HG03442 (cell line): ENCODE measurements around the gene ACVR1B.
A peak's percentile ranks its signal among the peaks of the same experiment; 100 is the strongest.

Experiments
- ATAC-seq: cut with Tn5 transposase; IDR thresholded peaks from one replicate; pipeline ENCODE4 v1.9.1; 2021; ENCODE audit warnings: mild to moderate bottlenecking, moderate library complexity; ENCODE audit not compliant: unreplicated experiment

Gene ACVR1B

DNA sequence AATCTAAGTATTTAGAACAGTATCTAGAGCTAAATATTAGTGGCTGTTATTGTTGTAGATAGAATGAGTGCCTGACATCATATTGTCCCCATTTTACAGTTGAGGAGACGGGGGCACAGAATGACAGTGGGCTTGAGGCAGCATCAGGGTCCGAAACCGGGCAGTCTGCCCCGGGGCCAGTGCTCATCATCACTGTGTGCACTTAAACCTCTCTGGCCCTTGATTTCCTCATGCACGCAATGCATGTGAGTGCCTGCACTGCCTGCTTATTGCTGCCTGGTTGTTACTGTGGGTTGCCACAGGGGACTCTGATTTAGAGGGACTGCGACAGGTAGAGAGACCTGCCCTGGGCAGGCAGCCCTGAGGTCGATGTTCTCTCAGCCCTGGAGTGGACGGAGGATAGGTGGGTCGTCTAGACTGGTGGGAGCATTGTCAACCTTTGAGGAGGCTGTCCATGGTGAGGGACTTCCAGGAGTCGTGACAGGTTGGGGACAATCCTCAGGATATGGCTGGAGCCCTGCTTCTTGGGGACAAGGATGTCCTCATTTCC is 34.4 kb upstream of the ACVR1B start:
- no peak for ATAC-seq

DNA sequence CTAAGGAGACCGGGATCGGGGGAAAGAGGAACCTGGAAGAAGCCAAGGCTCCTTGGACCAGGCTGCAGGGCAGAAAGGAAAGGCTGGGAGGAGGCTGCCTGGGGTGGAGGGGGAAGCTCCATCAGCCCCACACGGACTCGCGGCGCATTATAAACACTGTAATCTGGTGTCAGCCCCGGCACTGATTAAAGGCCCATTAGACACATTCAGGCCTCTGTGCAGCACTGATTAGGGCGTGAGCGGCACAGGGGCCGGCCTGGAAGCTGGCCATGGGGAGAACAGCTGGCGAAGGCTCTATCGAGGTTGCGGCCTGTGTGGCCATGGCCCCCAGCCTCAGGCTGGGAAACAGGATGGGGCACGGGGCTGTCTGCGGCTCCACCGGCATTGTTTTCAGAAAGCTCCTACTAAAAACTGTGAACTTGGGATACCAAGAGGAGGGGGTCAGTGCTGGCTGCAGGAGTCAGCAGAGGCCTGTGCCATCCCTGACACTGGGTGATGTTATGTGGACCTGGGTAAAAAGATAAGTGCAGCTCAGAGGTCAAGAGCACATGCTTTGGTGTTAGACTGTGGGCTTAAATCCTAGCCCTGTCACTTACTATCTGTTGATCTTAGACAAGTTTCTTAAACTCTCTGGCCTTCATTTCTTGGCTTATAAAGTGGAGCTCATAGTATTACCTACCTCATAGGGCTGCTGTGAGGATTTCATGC is 33.6 kb upstream of the ACVR1B start:
- no peak for ATAC-seq

DNA sequence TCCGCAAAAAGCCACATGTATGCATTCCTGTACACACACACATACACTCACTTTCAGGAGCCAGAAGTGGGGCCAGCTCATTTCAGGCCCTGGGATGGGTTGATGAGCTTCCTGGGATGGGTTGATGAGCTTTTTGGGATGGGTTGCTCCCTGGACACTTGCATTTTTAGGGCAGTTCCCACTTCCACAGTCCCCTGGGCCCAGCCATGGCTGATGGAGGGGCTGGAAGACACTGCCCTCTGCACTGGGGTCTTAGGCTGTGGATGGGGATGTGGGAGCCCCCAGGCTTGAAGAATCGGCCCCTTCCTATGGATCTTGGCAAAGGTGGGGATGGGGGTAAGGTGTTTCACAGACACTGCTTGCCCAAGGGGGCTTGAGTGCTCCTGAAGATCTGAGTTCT is 31.5 kb upstream of the ACVR1B start:
- ATAC-seq = no peak

DNA sequence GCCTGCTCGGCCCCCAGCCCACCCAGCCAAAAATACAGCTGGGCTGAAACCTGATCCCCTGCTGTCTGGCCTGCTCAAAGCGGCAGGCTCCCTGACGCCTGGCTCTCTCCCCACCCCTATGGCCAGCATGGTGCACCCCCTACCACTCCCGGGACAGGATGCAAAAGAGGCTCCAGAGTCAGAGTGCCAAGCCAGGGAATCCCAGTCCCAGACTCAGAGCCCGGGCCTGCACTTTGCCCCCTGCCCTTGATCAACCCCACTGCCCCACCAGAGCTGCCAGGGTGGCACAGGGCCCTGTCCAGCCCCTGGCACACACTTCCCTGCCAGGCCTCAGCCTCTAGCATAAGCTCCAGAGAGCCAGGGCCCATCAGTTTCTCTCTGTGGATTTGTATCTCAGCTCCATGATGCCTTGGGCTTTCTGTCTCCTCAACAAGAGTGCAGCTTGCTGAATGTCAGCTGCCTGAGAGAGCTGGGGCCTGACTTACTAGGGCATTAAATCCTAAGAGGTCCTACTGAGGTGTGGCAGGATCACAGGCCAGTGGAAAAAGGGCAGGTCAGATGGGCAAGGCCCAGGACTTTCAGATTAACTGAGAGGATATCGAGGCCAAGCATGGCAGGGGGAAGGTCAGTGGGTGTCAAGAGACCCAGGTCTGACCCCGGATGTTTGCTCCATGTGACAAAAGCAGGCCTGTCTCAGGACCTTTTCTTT is 30.3 kb upstream of the ACVR1B start:
- no peak for ATAC-seq

DNA sequence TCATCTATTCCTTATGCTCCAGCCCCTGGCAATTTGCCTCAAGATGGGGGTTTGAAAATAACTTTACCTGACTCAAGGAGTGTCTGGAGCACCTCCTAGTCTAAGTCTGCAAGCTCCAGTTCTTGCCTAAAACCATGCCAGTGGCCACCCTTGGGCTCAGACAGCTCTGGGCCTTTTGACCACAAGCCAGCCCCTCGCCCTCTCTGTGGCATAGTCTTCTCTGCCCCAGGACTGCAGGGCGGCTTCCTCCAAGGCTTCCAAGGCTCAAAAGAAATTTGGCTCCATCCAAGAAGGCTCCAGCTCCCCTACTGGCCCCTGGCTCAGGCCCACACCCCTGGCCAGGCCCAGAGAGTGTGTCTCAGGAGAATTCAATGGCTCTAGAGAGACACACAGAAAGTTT is 29.4 kb upstream of the ACVR1B start:
- ATAC-seq = no peak

DNA sequence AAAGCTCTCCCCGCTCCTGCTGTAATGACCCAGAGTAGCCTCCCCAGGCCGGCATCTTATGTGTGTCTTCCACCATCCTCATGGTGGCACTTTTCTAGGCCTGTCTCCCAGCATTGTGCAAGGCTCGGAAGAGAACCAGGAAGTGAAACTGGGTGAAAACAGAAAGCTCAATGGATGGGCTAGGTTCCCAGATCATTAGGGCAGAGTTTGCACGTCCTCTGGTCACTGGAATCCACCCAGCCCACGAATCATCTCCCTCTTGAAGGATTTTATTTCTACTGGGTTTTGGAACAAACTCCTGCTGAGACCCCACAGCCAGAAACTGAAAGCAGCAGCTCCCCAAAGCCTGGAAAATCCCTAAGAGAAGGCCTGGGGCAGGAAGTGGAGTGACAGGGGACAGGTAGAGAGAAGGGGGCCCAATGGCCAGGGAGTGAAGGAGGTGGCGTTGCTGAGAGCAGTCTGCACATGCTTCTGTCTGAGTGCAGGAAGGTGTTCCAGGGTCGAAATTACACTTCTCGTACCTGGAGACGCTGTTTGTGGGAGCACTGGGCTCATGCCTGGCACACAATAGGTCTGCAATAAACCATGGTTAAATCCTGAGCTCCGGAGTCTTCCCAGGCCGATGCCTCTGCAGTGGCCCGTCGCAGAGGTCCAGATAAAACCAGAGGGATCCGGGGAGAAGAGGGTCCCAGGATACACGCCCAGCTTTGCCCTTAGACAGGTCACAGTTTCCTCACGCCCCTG is 28.6 kb upstream of the ACVR1B start:
- no peak for ATAC-seq

DNA sequence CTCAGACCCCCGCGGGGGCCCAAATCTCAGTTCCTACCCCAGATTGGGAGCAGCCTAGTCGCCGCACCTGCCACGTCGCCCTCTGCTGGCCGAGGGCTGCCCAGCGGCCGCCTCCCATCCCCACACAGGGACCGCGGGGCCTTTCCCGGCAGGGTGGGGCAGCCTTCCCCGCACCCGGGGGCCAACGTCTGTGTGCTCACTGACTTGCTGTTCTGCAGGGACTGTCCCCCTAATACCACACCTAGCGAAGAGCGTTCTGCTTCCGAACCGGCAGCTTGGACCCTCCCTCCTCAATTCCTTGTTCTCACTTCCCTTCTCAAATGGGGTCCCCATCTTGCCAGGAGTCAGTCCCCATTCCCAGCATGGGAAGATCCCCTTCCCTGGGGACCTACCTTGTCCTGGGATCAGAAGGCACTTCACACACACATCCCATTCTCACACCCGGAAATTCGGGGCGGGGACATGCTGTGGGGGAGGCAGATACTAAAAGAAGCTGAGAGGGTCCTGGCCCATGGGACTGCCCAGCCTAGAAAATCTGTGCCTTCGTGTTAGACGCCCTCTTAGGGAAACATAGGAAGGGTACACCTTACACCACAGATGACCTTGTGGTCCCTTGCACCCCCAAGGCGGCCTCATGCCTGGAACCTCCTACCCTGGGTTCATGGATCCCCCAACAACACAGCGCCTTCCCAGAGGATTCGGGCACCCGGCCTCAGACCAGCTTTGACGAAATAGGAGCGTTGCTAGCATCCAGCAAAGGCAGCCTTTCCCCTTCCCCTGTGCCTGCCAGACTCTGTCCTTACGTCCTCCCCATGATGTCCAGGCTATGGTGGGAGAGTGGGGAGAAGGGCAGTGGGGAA is 27.8 kb upstream of the ACVR1B start:
- no peak for ATAC-seq

DNA sequence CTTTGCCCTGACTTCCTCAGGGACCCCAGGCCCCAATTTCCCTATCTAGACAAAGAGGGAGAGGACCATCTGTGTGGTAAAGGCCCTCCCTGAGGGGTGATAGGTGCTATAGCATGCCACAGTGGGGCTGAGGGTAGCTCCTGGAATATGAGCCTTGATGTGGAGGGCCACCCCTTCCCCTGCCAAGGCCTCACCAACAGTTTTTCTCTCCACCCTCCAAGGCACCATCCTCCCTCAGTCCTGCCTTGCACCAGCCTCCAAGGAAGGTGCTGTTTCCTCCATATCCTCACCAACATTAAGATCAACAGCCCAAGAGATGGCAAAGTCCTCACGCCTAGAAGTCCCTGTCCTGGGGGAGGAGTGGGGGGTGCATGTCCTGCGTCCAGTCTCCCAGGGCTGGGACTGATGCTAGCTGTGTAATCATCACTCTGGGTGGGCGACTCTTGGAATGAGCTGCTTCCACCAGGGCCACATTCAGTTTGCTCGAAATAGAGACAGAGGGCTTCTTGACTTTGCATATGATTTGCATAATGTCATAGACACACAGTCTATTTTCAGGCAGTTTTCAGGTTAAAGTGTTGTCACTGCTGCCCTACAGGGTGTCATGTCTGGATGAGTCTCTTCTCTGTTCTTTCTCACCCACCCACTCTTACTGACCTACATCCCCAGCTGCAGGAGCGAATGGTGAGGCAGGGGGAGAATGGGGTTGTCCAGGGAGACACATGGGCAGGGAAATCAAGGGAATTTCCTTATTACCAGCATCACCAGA is 26.8 kb upstream of the ACVR1B start:
- peak; percentile 48 for ATAC-seq

DNA sequence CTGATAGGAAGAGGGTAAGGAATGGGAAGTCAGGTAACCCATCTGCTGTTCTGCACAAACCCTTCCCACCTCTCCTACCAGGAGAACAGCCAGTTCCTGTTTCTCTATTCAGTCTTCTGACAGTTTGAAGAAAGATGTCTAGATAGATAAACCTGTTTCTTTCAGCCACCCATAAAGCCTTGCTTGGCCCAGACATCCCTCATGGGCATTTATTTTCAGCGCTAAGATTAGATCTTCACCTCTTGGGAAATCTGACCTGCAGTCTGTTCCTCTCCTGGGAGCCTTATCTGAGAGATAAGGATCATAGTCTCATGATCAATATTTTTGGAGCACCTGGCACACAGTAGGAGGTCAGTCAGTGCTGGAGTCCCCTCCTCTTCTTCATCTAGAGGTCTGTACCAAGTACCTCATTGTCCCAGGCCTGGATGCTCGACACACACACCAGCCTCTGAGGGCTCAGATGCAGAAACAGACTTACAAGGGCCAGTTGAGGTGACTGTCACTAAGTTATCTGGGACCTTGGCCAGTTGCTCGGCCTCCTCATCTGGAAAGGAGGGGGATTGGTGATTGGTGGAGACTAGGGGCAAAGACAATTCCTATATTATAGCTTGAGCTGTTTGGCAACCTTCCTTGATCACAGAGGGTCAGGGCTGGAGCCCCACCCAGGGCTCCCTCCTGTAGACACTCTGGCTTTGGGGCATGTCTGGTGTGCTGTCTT is 26.0 kb upstream of the ACVR1B start:
- no peak for ATAC-seq

DNA sequence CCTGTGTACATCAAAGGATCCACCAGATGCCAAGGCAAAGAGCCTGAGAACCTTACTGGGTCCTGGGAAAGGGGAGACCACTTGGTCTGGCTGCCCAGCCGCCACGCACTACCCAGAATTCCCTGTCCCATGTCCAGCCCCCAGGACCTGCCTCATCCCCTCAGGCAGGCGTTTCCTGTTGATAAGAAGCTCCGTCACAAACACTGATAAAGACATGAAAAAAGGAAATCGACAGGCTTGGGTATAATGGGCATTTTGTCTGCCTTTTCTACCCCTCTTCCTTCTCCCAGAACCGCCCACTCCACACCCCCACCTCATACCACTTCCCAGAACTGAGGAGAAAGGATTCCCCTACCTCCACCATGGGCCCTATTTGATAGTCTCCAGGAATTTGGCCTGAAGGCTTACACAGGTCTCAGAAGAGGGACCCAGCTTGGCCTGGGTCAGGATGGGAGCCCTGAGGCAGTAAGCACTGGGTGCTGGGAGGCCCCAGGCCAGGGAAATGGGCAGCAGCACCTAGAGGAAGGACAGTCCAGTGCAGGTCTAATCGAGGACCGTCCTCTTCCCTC is 25.4 kb upstream of the ACVR1B start:
- ATAC-seq = no peak

DNA sequence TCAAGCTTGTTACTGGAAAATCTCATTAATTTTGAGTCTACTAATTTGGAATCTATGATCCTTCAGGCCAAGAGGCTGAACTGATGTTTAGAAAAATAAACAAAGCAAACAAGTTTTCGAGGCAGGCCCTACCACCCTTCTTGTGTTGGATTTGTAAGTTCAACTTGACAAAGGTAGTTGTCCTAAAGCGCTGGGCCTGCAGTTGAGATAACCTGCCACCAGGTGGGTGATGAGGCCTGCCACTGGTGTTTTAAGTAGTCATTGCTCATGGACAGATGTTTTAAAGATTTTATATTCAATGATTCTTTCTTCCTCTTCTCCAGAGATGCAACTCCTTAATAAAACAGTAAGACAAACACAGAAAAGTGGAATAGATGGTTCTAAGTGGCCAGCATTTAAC is 24.8 kb upstream of the ACVR1B start:
- ATAC-seq = no peak

DNA sequence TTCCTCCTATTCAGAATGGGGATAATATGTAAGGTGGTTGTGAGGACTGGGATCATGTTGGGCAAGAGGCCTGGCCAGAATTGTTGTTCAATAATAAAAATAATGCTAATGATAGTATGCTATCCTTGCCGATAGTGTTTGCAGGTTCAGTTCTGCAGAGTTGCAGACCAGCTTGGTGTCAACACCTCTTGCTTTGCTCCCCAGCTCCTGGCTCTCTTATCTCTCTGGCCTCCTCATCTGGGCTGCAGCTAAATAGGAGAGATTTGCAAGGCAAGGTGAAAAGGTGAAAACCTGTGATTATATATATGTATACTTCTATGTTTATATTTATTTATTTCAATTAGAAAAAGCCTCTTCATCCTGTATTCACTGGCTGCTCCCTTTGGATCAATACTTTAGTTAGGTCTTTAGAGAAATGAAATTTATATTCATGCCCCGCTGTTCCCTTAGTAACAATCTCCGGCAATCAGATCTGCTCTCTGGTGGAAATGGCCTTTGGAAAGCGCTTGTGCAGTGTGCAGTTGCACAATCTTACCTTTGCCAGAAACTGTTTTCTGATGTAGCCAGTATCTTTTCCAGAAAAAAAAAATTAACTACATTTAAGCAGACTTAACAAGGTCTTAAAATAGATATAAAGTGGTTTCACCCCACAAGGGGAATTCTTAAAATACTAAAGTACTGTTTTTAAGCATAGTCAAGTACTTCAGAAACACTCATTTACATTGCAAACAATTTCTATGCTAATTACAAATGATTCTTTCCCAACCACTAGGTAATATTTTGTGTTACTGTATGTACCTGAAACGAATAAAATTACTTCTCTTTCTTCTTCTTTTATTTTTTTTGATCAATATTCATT is 19.1 kb upstream of the ACVR1B start:
- ATAC-seq = no peak

DNA sequence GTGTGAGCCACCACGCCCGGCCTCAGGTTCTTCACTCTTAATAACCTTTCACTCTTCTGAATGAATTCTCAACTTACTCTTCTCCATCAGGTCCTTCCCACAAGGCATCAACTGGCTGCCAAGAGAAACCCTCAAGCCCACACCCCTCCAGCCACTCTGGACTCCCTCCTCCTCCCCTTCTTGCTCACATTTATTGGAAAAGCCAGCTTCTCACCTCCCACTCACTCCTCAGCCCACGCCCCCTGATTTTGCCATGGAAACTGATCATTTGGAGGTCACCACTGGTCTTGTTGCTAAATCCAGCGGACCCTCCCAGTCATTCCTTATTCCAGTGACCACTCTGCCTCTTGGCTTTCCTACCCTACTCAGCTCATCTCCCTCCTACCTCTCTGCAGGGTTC is 17.4 kb upstream of the ACVR1B start:
- ATAC-seq = no peak

DNA sequence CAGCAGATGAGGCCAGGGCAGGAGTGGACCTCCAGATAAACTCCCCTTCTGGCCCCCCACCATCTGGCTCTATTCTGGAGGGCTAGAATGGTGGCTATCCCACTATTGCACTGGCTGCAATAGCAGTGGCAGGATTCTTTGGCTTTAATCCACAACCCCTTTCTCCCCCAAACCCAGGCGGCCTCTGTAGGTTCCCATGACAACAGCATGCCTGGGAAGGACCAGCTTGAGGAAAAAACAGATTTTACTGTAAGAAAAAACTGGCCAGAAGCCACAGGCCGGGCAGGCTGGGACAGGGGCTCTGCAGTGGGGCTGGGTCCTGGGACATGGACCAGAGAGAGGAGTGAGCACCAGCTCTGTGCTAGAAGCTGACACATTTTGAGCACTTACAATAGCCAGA is 13.6 kb upstream of the ACVR1B start:
- no peak for ATAC-seq

DNA sequence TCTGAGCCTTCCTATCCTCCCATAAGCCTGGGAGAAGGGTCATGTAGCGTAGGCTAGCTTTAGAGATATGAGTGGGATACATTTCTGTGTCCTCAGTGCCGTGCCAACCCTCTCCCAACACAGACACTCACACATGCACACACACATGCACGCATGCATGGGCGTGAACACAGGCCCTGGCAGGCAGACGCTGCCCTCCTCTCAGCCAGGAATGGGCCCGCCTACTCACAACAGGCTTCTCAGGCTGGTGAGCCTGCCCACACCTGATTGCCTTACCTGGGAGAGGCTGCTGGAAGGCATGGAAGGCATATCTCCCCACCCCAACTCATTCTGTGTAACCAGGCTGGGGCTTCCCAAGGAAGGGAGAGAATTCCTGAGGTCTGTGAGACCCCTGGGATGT is 12.8 kb upstream of the ACVR1B start:
- no peak for ATAC-seq

DNA sequence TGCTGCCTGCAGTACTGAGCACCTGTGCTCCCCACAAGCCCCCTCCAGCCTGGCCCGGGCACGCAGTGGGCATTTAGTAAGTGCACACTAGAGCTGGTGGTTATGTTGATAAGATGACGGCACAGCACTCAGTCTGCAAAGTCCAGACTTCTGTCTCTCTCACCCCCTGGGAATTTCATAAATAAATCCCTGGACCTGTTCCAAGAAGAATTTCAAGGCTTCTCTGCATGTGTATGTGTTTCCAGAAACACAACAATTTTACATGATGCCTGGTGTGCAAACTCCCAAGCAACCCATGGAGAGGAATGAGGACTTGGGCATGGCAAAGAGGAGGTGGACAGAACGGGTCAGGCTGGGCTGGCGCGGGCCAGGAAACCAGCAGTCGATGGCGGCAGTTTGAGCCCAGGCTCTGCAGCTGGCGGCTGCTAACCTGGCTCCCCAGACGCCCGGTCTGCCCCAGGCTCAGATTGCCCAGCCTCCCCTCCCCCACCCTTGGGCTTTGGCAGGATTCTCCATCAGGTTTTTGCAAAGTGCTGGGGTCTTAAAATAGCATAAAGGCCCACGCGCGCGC is 10.4 kb upstream of the ACVR1B start:
- no peak for ATAC-seq

DNA sequence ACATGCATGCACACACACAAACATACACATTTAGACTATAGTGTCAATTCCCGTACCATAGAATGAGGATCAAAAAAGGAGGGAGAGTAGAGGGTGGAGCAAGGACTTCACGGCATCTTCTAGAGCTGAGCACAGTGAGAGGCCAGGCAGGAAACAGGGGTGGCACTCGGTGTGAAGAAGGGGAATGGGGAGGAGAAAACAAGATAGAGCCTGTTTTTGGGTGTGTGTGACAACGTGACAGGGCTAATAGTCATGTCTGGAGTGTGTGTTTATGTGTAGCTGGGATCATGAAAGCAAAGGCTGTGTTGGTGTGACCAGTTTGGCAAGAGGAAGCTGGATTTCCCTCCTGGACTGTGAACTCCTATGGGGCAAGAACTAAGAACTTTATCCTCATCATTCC is 9.9 kb upstream of the ACVR1B start:
- no peak for ATAC-seq

DNA sequence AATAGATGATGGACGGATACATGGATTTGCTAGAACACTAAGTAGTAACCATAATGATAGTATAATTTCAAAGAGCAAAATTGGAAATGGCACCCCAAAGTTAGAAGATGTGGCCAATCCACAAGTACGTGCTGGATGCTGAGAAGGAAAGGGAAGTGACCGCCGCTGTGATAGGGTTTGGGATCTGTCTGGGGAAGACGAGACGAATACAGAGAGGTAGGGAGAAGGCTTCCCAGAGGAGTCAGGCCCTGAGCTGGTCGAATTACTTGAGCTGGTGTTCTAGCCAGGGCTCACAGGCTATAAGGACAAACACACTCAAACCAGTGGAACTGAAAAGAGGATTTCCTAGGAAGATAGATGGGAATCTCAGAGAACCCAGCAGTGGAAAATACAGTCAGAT is 9.4 kb upstream of the ACVR1B start:
- no peak for ATAC-seq
